Skin of body (tissue), 2 donors: ENCODE data around the gene PANK4. TPM values are rescaled to one million over a fixed set of nuclear protein-coding genes. Genes with fewer than 3 reads are reported as not detected.

ENCODE experiments used
- DNase-seq: peaks from one replicate; lab custom pipeline; 2025; lab: John Stamatoyannopoulos, UW
- total RNA-seq: library from RNA; depleted of rRNA; stranded (reverse); fragments of >200 nt; gene quantifications from one replicate; pipeline ENCODE4 v1.2.3, GENCODE V29; 2014

The PANK4 gene
- total RNA-seq, 1 donor from 2014 or later: 24.1 TPM

DNA sequence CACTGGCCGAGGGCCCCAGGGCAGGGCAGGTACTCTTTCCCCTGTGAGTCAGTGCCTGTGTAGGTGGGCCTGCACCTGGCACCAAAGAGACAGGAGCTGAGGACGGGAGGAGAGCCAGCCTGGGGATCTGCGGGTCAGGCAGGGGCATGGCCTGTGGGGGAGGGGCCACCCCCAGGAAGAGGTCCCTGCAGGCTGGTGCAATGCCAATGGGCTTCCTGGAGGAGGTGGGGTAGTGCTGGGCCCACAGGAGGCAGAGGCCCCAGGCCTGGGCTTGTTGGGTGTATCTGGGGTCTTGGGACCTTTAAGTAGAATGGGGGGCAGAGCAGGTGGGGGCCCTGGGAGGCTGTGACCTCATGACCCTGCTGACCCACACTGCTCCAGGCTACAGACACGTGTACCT lies 27.1 kb downstream of the PANK4 start:
- DNase-seq: no peak

DNA sequence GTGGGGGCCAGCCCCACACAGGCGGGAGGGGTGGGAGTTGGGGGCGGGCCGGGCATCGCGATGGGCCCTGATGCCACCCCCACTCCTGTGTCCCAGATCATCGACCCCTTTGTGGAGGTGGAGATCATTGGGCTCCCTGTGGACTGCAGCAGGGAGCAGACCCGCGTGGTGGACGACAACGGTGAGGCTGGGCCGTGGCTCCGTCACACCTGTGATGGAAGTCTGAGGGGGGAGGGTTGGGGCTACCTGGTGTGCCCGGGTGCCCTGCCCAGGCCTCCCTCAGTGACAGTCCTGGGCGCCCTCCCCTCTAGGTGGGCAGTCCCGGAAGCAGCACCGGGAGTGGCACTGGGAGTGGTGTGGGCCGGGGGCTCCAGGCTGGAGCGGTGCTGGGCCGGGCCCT lies 27.7 kb downstream of the PANK4 start:
- DNase-seq: no peak

DNA sequence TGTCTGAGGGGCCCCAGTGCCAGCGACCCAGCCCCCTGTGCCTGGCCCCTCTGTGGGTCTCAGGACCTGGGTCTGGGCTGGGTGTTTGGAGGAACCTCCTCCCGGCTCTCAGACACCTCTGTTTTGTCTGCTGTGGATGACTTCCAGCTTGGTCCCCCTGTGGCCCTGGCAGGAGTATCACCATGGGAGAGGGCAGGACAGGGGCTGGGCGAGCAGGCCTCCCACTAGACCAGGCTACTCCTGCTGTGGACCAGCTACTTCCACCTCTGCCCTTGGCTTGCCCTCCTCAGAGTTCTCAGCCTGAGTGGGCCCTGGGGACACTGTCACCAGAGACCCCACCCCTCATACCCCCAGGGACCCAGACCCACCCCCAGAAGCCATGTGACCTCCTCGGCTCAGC lies 28.5 kb downstream of the PANK4 start:
- no peak for DNase-seq

DNA sequence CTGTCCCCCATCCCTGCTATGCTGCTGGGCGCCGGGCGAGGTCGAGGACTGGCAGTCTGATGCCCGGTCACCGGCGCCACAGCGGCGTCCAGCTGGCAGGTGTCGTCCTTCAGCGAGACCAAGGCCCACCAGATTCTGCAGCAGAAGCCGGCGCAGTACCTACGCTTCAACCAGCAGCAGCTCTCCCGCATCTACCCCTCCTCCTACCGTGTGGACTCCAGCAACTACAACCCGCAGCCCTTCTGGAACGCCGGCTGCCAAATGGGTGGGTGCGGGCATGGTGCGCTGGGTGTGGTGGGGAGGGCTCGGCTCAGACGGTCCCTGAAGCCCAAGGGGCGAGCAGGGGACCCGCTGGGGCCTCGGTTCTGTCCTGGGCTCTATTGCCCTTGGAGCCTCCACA lies 29.6 kb downstream of the PANK4 start:
- no peak for DNase-seq

DNA sequence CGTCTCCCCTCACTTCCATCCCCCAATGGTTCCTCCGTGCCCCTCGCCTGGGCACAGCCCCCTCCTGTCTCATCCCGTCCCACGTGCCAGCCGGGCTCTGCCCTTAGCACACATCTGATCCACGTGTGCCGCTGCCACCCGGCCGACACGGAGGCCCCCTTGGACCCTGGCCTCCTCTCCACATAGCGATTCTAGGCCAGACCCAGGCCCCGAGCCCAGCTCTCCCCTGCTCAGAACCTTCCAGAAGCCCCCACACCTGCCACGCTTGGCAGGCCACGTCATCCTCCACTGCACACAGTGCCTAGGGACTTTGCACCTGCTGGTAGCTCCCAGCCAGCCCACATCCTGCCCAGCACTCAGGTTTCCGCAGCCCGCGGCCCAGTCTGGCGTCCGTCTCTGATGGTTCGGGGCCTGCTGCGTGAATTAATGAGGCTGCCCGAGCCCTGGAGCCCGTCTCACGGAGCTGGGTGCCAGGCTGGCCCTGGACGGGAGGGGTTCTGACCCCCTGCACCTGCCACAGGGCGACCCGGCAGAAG lies 30.2 kb downstream of the PANK4 start:
- DNase-seq: no peak

DNA sequence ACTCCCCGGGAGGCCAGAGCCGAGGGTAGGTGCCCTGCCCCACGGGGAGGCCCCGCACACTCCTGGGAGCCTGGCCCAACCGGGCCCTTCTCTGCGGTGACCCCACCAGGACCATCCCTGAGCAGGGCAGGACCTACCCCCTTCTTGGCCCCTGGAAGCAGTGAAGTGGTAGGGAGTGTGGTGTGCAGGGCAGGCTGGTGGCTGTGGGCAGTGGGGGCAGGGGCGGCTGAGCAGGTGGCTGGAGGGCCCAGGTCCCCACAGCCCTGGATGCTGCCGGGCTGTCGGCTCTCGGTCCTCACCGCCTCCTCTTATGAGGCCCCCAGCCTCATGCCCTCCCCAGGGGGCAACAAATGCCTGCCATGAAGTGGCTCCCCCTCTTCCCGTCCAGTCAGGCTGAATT lies 30.9 kb downstream of the PANK4 start:
- DNase-seq: no peak

DNA sequence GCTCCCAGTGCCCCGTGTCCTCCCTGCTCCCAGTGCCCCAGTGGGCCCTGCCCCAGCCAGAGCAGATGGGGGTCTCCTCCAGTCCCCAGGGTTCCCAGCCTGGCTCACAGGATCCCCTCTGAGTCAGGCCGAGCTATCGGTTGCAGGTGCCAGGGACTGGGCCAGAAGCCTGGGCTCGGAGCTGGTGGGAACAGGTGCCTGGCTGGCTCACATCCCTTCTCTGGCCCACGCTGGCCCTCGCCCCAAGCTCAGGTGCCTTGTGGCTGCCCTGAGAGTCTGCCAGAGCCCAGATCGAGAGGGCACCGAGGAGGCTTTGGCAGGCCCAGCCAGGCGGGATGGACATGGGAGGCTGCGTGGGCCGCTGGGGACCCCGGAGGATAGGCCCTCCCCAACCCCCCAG lies 31.4 kb downstream of the PANK4 start:
- DNase-seq: no peak

DNA sequence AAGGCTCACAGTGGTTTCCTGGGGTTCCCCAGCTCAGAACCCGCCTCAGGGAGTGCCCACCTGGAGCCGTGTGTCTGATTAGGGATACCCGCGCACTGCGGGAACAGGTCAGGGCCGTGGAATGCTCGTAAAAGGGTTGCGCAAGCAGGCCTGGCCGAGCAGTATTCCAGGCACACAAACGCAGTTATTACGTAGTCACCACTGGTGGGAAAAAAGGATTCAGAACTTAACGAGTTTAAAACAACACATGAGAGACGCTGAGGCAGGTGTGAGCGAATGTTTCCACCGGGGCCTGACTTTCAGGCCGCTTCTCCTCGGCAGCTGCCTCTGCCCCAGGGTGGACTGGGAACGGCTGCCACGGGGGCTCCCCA lies 32.1 kb downstream of the PANK4 start:
- no peak for DNase-seq

DNA sequence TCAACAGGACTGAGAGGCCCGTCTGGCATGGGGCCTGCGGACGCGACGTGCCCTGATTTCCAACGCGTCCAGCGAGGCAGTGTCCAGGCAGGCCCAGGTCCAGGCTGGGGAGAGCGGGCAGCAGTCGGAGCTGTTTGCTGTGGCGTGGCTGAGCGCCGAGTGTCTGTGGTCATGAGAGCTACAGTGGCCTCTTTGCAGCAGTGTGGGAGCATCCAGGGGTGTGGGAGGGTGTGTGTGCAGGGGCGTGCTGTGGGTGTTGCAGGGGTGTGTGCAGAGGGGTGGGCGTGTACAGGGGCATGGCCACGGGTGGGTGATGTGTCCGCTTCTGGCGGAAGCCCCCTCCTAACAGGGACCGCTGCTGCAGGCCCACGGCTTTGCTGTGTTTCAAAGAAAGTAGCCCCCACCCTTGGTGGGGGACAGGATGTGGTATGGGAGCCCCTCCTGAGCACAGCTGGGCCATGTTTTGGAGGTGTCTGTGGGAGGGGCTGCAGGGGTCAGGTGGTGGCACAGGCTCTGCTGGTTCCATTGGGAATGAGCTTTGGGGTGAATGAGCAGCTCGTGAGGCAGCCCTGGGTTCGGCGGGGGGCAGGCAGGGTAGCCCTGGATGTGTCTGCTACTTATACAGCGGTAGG lies 32.6 kb downstream of the PANK4 start:
- no peak for DNase-seq

DNA sequence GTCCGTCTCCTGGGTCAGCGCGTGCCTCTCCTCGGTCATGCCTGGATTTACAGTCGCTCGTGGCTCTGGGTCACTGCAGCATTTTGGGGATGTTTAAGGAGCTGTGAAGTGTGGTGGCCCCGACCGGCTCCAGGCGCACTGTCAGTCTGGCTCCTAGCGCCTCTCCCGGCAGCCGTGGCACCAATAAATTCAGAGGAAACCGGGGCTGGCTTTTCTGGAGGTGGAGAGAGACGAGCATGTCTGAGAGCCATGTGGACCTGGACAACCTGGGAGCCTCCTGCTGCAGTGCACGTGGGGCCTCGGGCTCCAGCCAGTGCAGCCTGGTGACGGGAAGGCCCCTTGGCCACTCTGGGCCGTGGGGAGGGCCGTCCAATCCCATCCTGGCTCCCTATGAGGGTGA lies 33.2 kb downstream of the PANK4 start:
- no peak for DNase-seq

DNA sequence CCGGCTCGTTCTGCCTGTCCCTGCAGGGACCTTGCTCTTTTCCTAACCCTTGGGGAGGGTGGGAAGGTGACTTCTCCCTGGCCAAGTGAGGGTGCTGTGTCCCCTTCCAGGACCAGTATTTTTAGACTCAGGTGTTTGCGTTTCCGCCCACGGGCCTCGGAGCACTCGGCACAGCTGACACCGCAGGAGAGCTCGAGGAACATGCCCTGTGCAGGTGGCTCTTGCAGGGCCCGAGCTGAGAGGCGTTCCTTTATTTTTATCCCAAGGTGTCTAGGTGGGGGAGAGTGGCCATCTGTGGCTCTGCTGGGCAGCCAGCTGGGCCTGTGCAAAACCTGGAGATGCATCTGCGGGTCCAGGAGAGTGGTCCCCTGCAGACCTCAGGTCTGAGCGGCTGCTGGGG lies 34.3 kb downstream of the PANK4 start:
- no peak for DNase-seq

DNA sequence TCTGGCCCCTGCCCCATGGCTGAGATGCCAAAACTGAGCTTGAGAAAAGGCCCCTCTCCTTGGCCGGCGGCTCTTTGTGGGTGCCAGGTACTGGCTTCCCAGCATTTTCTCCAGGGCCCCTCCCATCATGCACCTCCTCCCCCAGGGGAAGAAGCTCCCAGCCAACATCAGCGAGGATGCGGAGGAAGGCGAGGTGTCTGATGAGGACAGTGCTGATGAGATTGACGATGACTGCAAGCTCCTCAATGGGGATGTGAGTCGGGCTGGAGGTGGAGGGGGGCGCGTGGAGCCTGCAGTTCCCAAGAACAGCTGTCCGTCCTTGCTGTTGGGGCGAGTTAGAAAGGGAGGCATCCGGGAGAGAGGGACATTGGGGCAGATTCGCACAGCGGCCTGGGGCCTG lies 36.8 kb downstream of the PANK4 start:
- no peak for DNase-seq

DNA sequence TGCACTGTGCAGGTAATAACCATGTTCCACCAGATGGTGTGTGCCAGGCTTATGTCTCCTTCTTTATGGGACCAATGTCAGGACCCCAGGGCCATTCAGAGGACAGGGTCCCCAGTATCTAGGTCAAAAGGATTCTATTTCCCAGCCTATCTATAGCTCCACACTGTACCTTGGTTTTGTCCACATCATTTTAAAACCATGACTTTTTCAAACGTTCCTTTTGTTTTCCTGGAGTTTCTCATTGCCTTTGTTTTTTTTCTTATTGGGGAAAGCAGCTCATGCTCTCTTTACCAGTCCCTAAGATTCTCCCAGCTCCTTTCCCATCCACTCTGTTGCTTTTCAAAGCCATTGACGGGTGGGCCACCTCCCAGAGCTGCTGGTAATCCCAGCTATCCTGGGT lies 37.7 kb downstream of the PANK4 start:
- DNase-seq: no peak

DNA sequence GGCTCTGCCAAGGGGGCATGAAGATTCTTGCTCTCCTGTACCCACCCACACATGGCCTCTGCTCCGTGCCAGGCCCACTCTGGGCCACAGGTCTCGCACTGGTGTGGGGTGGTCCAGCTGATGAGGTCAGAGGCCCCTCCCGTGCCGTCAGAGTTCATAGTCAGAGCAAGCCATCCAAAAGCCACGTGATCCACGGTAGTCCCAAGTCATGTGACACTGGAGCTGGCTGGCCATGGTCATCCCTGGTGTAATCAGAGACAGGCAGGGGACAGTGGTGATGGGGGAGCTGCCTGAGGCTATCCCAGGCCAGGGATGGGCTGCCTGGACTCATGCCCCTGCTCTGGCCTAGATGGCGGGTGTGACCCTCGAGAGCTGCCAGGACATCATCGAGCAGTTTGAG lies 39.8 kb downstream of the PANK4 start:
- no peak for DNase-seq

DNA sequence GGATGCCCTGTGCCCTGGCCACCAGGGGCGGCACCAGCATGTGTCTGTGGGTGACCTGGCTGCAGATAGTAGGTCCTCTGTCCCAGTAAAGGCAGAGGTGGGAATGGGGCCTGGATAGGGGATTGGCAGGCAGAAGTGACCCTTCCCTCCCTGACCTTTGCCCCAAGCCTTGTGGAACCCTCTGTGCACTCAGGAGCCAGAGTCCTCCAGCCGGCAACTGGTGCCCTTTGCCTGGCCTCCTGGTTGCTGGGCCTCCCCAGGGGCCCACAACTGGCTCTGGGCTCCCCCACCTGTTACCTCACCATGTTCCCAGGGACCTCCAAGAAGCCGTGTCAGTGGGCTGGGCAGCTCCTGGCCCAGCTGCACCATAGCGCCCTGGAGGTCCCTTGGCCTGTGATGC lies 40.4 kb downstream of the PANK4 start:
- DNase-seq: no peak

DNA sequence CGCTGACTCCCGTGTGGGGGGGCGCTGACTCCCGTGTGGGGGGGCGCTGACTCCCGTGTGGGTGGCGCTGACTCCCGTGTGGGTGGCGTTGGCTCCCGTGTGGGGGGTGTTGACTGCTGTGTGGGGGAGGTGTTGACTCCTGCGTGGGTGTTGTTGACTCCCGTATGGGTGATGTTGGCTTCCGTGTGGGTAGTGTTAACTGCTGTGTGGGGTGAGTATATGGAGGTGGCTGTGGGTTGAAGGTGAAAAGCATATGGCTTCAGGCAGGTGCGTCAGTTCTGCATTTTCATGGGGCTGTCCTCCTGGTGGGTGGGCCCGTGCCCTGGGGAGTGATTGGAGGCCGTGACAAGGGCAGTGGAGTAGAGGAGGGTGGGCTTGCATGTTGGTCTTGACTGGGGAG lies 42.4 kb downstream of the PANK4 start:
- DNase-seq: no peak

DNA sequence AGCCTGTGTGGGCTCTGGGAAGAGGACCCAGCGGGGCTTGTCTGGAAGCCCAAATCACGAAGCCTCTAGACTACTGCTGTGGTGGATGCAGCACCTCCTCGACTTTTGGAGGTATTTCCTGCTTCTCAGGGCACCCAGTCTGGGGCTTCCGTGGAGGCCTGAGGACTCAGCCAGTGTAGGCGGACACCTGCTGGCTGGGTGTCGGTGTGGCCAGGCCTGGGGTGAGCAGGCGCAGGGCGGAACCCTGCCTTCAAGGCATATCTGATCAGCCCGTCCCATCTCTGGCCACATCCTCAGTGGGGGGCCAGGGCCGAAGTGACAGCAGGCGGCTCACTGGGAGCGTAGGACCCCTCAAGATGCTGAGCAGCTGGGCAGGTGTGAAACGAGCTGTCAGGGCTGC lies 43.4 kb downstream of the PANK4 start:
- DNase-seq: no peak

DNA sequence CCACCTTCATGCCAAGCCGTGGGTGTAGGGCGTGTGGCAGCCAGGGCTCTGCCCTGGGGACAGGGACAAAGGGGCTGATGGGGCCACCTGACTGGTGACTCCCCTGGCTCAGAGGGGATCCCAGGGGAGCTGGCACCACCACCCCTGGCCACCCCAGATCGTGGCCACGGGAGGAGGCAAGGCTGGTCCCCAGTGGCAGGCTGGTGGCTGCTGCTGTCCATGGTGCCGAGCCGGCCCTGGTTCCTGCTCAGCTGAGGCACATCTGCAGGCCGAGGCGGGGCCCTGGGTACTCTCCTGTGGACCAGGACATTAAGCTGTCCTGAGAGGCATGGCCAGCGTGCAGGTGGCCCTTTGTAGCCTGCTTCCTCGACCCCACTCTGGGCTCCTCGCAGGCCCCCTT lies 43.8 kb downstream of the PANK4 start:
- DNase-seq: no peak

DNA sequence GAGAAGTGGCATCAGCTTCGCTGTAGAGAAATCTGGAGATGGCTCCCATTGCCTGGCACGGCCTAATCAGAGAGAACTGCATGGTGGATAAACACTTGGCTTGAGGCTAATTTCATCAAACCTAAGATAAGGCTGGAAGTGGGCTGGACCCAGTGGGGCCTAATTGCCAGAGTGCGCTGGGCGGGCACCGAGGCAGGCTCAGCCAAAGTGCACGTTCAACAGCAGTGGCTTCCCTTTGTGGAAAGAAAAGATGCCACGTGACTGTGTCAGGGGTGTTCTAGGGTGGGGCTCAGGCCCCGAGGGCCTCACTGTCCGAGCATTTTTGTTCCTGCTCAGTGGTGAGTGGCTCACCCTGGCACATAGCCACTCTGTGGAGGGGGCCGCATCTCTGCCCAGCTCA lies 44.5 kb downstream of the PANK4 start:
- no peak for DNase-seq

DNA sequence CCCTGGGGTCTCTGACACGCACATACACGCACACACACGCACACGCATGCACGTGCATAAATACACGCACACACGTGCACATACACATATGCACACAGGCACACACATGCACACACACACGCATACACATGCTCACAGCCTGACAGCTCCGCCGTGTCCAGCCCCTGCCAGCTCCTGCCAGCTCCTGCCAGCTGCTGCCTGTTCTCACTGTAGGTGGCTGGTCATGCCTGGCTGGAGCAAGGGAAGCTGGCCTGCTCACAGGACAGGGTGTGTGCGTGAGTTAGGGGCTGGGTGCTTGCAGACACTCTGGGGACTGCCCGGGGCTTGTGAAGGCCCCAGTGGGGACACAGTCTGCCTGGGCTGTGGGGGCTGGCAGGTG lies 45.4 kb downstream of the PANK4 start:
- no peak for DNase-seq

DNA sequence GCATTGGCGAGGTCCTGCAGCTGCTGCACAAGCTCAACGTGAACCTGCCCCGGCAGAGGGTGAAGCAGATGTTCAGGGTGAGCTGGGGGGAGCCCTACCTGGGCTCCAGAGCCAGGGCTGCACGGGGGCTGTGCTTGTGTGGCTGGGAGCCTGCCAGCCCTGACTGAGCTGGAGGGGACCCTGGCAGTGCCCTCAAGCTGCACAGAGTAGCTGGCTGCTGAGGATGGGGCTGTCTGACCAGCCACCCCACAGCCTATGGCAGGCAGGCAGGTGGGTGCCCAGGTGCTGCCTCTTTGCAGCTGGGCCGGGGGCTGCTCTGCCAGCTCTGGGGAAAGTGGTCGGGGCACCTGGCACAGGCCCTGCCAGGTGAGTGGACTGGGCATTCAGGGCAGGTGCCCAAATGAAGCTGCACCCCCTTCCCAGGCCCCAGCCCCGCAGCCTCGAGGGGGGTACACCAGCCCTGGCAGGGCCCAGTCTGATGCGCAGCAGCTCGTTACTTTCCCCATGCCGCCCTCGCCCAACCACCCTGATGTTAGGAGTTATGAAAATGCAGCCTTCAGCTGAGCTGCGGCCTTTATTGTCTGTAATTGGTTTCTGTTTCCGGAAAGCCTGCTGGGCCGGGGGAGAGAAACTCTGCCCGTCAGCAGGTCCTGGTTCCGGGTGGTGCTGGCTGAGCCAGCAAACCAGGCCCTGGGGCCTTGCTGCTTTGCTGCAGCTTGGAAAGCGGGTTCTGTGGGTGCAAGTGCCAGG lies 46.0 kb downstream of the PANK4 start:
- DNase-seq: no peak

DNA sequence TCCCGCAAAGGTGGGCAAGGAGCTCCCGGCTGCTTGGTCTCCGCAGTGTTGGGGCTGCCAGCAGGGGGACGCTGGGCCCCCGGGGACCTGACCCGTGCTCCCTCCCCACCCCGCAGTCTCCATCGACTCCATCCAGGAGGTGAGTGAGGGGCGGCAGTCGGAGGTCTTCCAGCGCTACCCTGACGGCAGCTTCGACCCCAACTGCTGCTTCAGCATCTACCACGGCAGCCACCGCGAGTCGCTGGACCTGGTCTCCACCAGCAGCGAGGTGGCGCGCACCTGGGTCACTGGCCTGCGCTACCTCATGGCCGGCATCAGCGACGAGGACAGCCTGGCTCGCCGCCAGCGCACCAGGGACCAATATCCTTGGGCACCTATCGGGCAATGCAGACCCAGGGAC lies 46.8 kb downstream of the PANK4 start:
- no peak for DNase-seq

DNA sequence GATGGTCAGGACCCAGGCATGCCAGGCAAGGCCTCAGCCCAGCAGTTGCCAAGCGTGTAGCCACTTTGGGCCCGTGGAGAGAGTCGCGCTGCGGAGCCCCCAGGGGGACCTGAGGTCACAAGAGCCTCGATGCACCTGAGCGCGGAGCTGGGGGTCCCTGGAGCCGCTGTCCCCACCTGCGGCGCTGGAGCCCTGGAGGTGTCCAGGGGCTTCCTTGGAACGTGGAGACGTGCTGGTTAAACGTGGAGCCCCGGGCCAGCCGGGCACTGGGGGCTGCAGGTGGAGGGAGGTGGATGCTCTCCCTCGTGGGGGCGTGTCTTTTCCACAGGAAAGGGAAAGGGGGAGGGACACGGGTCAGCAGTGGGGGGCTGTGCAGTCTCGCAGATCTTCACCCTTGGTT lies 47.2 kb downstream of the PANK4 start:
- DNase-seq: no peak
